ENCODE measurements around the gene KIF3C.

Gene KIF3C

GRCh38 chr2:25887624-25888242 is 94.6 kb downstream of the KIF3C start:
- H3K27ac ChIP-seq = no peak overlapping the region
- TF ChIP-seq CTCF (conservative IDR thresholded peaks at IDR 0.05) = no peak

- no peak overlapping the region for H3K27ac ChIP-seq
- no peak for TF ChIP-seq CTCF (conservative IDR thresholded peaks at IDR 0.05)
Observed at GRCh38 chr2:25885933-25886332, 96.4 kb downstream of the KIF3C start.

- TF ChIP-seq CTCF (conservative IDR thresholded peaks at IDR 0.05) = no peak
- no peak overlapping the region for H3K27ac ChIP-seq
Observed at GRCh38 chr2:25881764-25882163, 100.5 kb downstream of the KIF3C start.

- H3K27ac ChIP-seq = peak overlapping the region; percentile 88
- TF ChIP-seq CTCF (conservative IDR thresholded peaks at IDR 0.05) = no peak
Observed at GRCh38 chr2:25879133-25879730, 103.1 kb downstream of the KIF3C start.

- peak within 1 kb of the TSS; percentile 88 for H3K27ac ChIP-seq
- no peak for TF ChIP-seq CTCF (conservative IDR thresholded peaks at IDR 0.05)
Observed at GRCh38 chr2:25878361-25879132, 103.8 kb downstream of the KIF3C start, which contains the start of gene ASXL2. Gene ASXL2 (minus strand): TSS chr2:25878487. CDS start chr2:25878222, 265 bp downstream.

- H3K27ac ChIP-seq = peak overlapping the region; percentile 88
Observed at GRCh38 chr2:25877431-25878360, 104.6 kb downstream of the KIF3C start.

More at GRCh38 chr2:25877431-25878360, 104.6 kb downstream of the KIF3C start:
- TF ChIP-seq CTCF (conservative IDR thresholded peaks at IDR 0.05) = no peak

Measured in VCaP (cell line).